ENCODE results near the gene SMG6.

SMG6 gene

DNA sequence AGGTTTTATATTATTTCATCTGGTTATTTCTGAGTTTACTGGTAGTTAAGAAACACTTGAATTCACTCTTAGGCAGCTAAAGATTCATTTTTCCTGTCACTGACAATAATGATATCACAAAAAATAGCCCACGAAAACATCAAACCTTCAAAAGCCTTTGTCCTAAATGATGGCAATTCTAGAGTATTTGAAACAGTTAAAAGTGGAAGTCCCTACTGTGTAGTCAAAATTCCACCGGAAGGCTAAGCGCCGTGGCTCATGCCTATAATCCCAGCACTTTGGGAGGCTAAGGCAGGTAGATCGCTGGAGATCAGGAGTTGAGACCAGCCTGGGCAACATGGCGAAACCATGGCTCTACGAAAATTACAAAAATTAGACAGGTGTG lies 145.2 kb downstream of the SMG6 start:
- Histone ChIP-seq H3K4me1 (ENCODE audit: control insufficient read depth, insufficient read depth, low read length) (no peaks in the 10 kb centered on the region), H3K9me3 (ENCODE audit: control insufficient read depth, insufficient read depth, low read depth, low read length) (no peaks in the 10 kb centered on the region), H3K36me3 (ENCODE audit: control insufficient read depth in 2 of 2, insufficient read depth in 1 of 2, low read length in 2 of 2) (peaks cover 15 to 32% of the 10 kb centered on the region in 2 experiments; a peak in 2 of 3 replicates), H3K4me3 (ENCODE audit: low read depth, low read length) (no peak overlapping the region), H3K27ac (ENCODE audit: extremely low read depth, low read depth, low read length) (no peak overlapping the region)
- ChIA-PET POLR2A (no interaction called here), CTCF (interaction anchor here (0.8 kb wide), 1 partner anchor 248 kb away, joined by 4 read pairs; no protein-coding TSS in a partner anchor)
- no peak for TF ChIP-seq ZSCAN4 (tag by site-specific recombination; IDR thresholded peaks at IDR 0.05)
- no peak for TF ChIP-seq REST (tag by site-specific recombination; IDR thresholded peaks at IDR 0.05)
- no peak for TF ChIP-seq ZNF214 (tag by site-specific recombination; IDR thresholded peaks at IDR 0.05; ENCODE audit: borderline replicate concordance)
- TF ChIP-seq ZNF416 (tag by site-specific recombination; IDR thresholded peaks at IDR 0.05), result no peak

DNA sequence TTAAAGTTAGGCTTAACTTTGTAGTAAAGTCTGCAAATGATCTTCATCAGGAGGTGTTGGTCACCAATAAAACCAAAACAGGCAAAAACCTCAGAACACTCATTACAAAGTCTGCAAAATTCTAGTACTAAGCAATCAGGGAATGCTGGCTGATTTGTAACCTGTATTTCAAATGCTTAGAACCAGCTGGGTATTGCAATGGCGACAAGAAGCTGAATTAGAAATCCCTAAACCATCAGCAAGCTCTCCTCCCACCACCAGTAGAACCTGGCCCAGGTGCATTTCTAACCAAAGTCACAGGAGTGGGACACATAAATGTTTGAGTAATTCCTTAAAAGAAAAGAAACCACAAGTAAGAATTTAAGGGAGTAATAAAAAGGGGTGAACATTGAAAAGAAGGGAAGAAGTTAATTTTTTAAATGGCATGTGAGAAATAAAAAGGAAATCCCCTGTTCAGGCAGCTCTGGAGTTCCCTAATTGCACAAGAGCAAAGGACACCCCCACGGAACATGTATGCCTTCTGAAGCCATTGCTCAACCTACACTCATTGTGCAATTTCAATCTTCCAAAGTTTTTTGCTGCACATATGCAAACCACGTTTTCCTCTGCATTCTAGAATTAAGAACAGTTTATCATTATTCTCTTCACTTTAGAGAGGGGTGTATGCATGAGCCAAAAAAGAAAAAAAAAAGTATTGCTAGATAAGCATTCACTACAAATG lies 145.8 kb downstream of the SMG6 start:
- TF ChIP-seq ZFP37 (tag by site-specific recombination; IDR thresholded peaks at IDR 0.05) (no peak), ZNF184 (tag by site-specific recombination; IDR thresholded peaks at IDR 0.05) (no peak), ZNF112 (tag by site-specific recombination; IDR thresholded peaks at IDR 0.05) (no peak), ZNF433 (tag by site-specific recombination; IDR thresholded peaks at IDR 0.05; ENCODE audit: low read depth) (no peak), ZNF239 (tag by site-specific recombination; IDR thresholded peaks at IDR 0.05) (no peak), YY2 (tag by site-specific recombination; IDR thresholded peaks at IDR 0.05) (no peak), ZNF121 (tag by site-specific recombination; IDR thresholded peaks at IDR 0.05) (no peak), ZNF518A (tag by site-specific recombination; conservative IDR thresholded peaks at IDR 0.05; ENCODE audit: low read depth) (no peak), ZNF16 (tag by site-specific recombination; IDR thresholded peaks at IDR 0.05; ENCODE audit: low read depth) (no peak), ZNF530 (tag by site-specific recombination; IDR thresholded peaks at IDR 0.05; ENCODE audit: low read depth) (no peak), MZF1 (tag by site-specific recombination; IDR thresholded peaks at IDR 0.05; ENCODE audit: borderline replicate concordance) (no peak), ZNF174 (tag by site-specific recombination; IDR thresholded peaks at IDR 0.05) (no peak), ZNF658 (tag by site-specific recombination; IDR thresholded peaks at IDR 0.05) (no peak), GLI4 (tag by site-specific recombination; IDR thresholded peaks at IDR 0.05) (no peak), SCRT2 (tag by site-specific recombination; IDR thresholded peaks at IDR 0.05) (no peak)
- TF ChIP-seq, protein P1, sequence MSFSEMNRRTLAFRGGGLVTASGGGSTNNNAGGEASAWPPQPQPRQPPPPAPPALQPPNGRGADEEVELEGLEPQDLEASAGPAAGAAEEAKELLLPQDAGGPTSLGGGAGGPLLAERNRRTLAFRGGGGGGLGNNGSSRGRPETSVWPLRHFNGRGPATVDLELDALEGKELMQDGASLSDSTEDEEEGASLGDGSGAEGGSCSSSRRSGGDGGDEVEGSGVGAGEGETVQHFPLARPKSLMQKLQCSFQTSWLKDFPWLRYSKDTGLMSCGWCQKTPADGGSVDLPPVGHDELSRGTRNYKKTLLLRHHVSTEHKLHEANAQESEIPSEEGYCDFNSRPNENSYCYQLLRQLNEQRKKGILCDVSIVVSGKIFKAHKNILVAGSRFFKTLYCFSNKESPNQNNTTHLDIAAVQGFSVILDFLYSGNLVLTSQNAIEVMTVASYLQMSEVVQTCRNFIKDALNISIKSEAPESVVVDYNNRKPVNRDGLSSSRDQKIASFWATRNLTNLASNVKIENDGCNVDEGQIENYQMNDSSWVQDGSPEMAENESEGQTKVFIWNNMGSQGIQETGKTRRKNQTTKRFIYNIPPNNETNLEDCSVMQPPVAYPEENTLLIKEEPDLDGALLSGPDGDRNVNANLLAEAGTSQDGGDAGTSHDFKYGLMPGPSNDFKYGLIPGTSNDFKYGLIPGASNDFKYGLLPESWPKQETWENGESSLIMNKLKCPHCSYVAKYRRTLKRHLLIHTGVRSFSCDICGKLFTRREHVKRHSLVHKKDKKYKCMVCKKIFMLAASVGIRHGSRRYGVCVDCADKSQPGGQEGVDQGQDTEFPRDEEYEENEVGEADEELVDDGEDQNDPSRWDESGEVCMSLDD (tag by site-specific recombination; IDR thresholded peaks at IDR 0.05), result no peak
- CTCF ChIA-PET, result interaction anchor here (0.8 to 0.9 kb wide), 2 partner anchors 62 to 248 kb away, joined by 3 to 4 read pairs; no protein-coding TSS in a partner anchor
- Histone ChIP-seq H3K9me3 (ENCODE audit: control insufficient read depth, insufficient read depth, low read depth, low read length) (no peaks in the 10 kb centered on the region), H3K27ac (ENCODE audit: extremely low read depth, low read depth, low read length) (no peak overlapping the region), H3K4me3 (ENCODE audit: low read depth, low read length) (no peak overlapping the region), H3K36me3 (ENCODE audit: control insufficient read depth in 2 of 2, insufficient read depth in 1 of 2, low read length in 2 of 2) (peaks cover 10 to 33% of the 10 kb centered on the region in 2 experiments; a peak in 2 of 3 replicates), H3K4me1 (ENCODE audit: control insufficient read depth, insufficient read depth, low read length) (no peaks in the 10 kb centered on the region)
- POLR2A ChIA-PET, result interaction anchor here (0.6 kb wide), 1 partner anchor 161 kb away, joined by 3 read pairs; no protein-coding TSS in a partner anchor
